Loucy (cell line): ENCODE results near the gene MAGEB10.
"Not testable (repeated sequence)": the region's sequence is repeated elsewhere in the genome, so short reads cannot be mapped to it uniquely, and the experiment has no call there.

ENCODE experiments used
- CTCF ChIP-seq: fragments of 200-600 bp; sonication (generic); conservative IDR thresholded peaks from 2 replicates; pipeline ENCODE4 v1.5.1; 2014; ENCODE audit warnings: mild to moderate bottlenecking, antibody characterized with exemption, low read length
- EZH2phosphoT487 ChIP-seq: fragments of 200-600 bp; IDR thresholded peaks from 2 replicates; pipeline ENCODE4 v1.6.1; 2018; ENCODE audit warnings: antibody characterized with exemption, mild to moderate bottlenecking, moderate library complexity, borderline replicate concordance

DNA sequence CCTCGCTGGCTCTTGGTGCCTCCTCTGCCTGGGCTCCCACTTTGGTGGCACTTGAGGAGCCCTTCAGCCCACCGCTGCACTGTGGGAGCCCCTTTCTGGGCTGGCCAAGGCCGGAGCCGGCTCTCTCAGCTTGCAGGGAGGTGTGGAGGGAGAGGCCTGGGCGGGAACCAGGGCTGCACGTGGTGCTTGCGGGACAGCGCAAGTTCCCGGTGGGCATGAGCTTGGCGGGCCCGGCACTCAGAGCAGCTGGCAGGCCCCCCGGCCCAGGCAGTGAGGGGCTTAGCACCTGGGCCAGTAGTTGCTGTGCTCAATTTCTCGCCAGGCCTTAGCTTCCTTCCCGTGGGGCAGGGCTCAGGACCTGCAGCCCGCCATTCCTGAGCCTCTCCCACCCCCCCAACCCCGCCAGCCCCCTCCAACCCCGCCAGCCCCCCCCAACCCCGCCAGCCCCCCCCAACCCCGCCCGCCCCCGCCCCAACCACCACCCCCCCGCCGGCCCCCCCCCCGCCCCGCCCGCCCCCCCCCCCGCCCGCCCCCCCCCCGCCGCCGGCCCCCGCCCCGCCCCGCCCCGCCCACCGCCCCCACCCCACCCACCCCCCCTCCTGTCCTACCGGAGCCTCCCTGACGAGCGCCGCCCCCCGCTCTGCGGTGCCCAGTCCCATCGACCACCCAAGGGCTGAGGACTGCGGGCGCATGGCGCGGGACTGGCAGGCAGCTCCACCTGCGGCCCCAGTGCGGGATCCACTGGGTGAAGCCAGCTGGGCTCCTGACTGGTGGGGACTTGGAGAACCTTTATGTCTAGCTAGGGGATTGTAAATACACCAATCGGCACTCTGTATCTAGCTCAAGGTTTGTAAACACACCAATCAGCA, 1.4 kb downstream of the MAGEB10 start:
- TF ChIP-seq CTCF, EZH2phosphoT487: not testable (repeated sequence)
